HepG2 (cell line): Measurements from ENCODE around the gene SPX. TPM values are rescaled to one million over a fixed set of nuclear protein-coding genes. Genes with fewer than 3 reads are reported as not detected.

Experiments
- AHR ChIP-seq: IDR thresholded peaks from 2 replicates; pipeline ENCODE4 v1.6.1; 2018; ENCODE audit warnings: missing genetic modification reagents, missing compliant biosample characterization
- BRCA1 ChIP-seq: sonication (generic); formaldehyde crosslinking; IDR thresholded peaks from 2 replicates; pipeline ENCODE4 v1.4.0; 2020; ENCODE audit warnings: missing genetic modification reagents
- FOXJ3 ChIP-seq: sonication (generic); formaldehyde crosslinking; IDR thresholded peaks from 2 replicates; pipeline ENCODE4 v1.4.0; 2020; ENCODE audit warnings: missing genetic modification reagents, mild to moderate bottlenecking, borderline replicate concordance
- KDM6A ChIP-seq: IDR thresholded peaks from 2 replicates; pipeline ENCODE4 v1.6.1; 2016; ENCODE audit warnings: low read depth
- KLF12 ChIP-seq: sonication (generic); formaldehyde crosslinking; IDR thresholded peaks from 2 replicates; pipeline ENCODE4 v1.4.0; 2020; ENCODE audit warnings: missing genetic modification reagents, borderline replicate concordance
- KLF6 ChIP-seq: IDR thresholded peaks from 2 replicates; pipeline ENCODE4 v1.8.0; 2016; ENCODE audit warnings: missing biosample characterization, missing genetic modification reagents
- MED1 ChIP-seq: sonication (generic); formaldehyde crosslinking; IDR thresholded peaks from 2 replicates; pipeline ENCODE4 v1.4.0; 2020; ENCODE audit warnings: missing genetic modification reagents
- MIXL1 ChIP-seq: IDR thresholded peaks from 2 replicates; pipeline ENCODE4 v1.6.1; 2016
- POLR2AphosphoS5 ChIP-seq: IDR thresholded peaks from 2 replicates; pipeline ENCODE4 v1.6.1; 2012; ENCODE audit warnings: low read depth, low read length
- PPARG ChIP-seq: conservative IDR thresholded peaks from 2 replicates; pipeline ENCODE4 v1.6.1; 2016; ENCODE audit warnings: missing biosample characterization, missing genetic modification reagents
- RBM22 ChIP-seq: fragments of 200-400 bp; formaldehyde crosslinking; optimal IDR thresholded peaks from 2 replicates; pipeline ENCODE3; 2017; ENCODE audit warnings: mild to moderate bottlenecking, low read length, moderate library complexity
- RFX5 ChIP-seq: IDR thresholded peaks from 2 replicates; pipeline ENCODE4 v1.6.1; 2011; ENCODE audit warnings: low read depth, low read length, improper control_type of control experiment
- RNF2 ChIP-seq: fragments of 450-650 bp; conservative IDR thresholded peaks from 2 replicates; pipeline ENCODE4 v1.6.1; 2016; ENCODE audit warnings: low read depth
- SATB2 ChIP-seq: sonication (generic); formaldehyde crosslinking; IDR thresholded peaks from 2 replicates; pipeline ENCODE4 v1.5.0; 2020; ENCODE audit warnings: missing genetic modification reagents
- SOX5 ChIP-seq: IDR thresholded peaks from 2 replicates; pipeline ENCODE4 v1.6.1; 2016; ENCODE audit warnings: borderline replicate concordance
- THAP11 ChIP-seq: IDR thresholded peaks from 2 replicates; pipeline ENCODE4 v1.6.1; 2016; ENCODE audit warnings: missing biosample characterization, missing genetic modification reagents
- THAP9 ChIP-seq: sonication (generic); formaldehyde crosslinking; IDR thresholded peaks from 2 replicates; pipeline ENCODE4; 2020; ENCODE audit warnings: missing genetic modification reagents, mild to moderate bottlenecking, borderline replicate concordance
- TSC22D2 ChIP-seq: sonication (generic); formaldehyde crosslinking; IDR thresholded peaks from 2 replicates; pipeline ENCODE4 v1.5.1; 2020; ENCODE audit warnings: missing genetic modification reagents, mild to moderate bottlenecking, borderline replicate concordance
- ZBTB1 ChIP-seq: sonication (generic); formaldehyde crosslinking; IDR thresholded peaks from 2 replicates; pipeline ENCODE4 v1.4.0; 2020; ENCODE audit warnings: missing genetic modification reagents, borderline replicate concordance
- ZBTB38 ChIP-seq: sonication (generic); formaldehyde crosslinking; IDR thresholded peaks from 2 replicates; pipeline ENCODE4 v1.5.1; 2020; ENCODE audit warnings: mild to moderate bottlenecking, missing genetic modification reagents
- ZFP36 ChIP-seq: fragments of 150-350 bp; IDR thresholded peaks from 2 replicates; pipeline ENCODE4 v1.6.1; 2018; ENCODE audit warnings: borderline replicate concordance, low read length, low read depth; ENCODE audit not compliant: partially characterized antibody
- ZNF121 ChIP-seq: sonication (generic); formaldehyde crosslinking; IDR thresholded peaks from 2 replicates; pipeline ENCODE4 v1.5.0; 2020; ENCODE audit warnings: mild to moderate bottlenecking, missing genetic modification reagents
- ZNF441 ChIP-seq: sonication (generic); formaldehyde crosslinking; IDR thresholded peaks from 2 replicates; pipeline ENCODE4 v1.7.0; 2021; ENCODE audit warnings: missing genetic modification reagents, borderline replicate concordance
- ZNF589 ChIP-seq: sonication (generic); formaldehyde crosslinking; conservative IDR thresholded peaks from 2 replicates; pipeline ENCODE4 v1.8.0; 2022; ENCODE audit warnings: mild to moderate bottlenecking, moderate library complexity, missing genetic modification reagents
- ZNF598 ChIP-seq: sonication (generic); formaldehyde crosslinking; IDR thresholded peaks from 2 replicates; pipeline ENCODE4 v1.5.1; 2020; ENCODE audit warnings: mild to moderate bottlenecking, missing genetic modification reagents, borderline replicate concordance
- polyA plus RNA-seq, 8 experiments: library from polyadenylated mRNA; depleted of rRNA in 3 of 8; stranded (reverse) in 7 of 8; unstranded in 1 of 8; fragments of >200 nt; fragmentation: Illumina TruSeq in 4 of 8; extraction: Trizol in 4 of 8; gene quantifications; 2 replicates each; pipeline versions ENCODE4 v1.2.1 to v1.2.3, GENCODE V29; 2011 to 2016; ENCODE audit warnings: low read depth in 4 of 8, missing spikeins in 1 of 8, mixed read lengths in 1 of 8; ENCODE audit not compliant: insufficient read depth in 1 of 8
- total RNA-seq, 5 experiments: library from RNA; depleted of rRNA; stranded (reverse); fragments of >200 nt; fragmentation: Illumina TruSeq; extraction: Trizol; gene quantifications; 2 replicates each; pipeline ENCODE4 v1.2.3, GENCODE V29; 2016; ENCODE audit warnings: low read depth in 1 of 5
- TF ChIP-seq, protein P1 (sequence below): sonication (generic); formaldehyde crosslinking; IDR thresholded peaks from 2 replicates; pipeline ENCODE4 v1.9.0; 2021; ENCODE audit warnings: missing genetic modification reagents, mild to moderate bottlenecking, borderline replicate concordance
- TF ChIP-seq, protein P2 (sequence below): sonication (generic); formaldehyde crosslinking; IDR thresholded peaks from 2 replicates; pipeline ENCODE4 v1.4.0; 2020; ENCODE audit warnings: missing genetic modification reagents, mild to moderate bottlenecking, borderline replicate concordance

The SPX gene
- total and polyA plus RNA-seq, 2 of the 13 experiments (the other 11 are each of a cell fraction or from before 2014, with no cell fraction given) = 0.07 to 0.16 TPM

- TF ChIP-seq THAP9 = peak; percentile 75; the same call in 1 of the 2 replicates
- no peak for TF ChIP-seq SATB2 (CRISPR knock-in tag)
- no peak; the same call in 1 of the 2 replicates for TF ChIP-seq MIXL1
- no peak for TF ChIP-seq KDM6A
- TF ChIP-seq KLF6 (CRISPR knock-in tag) = peak; percentile 88
- no peak for TF ChIP-seq ZBTB38 (CRISPR knock-in tag)
- no peak for TF ChIP-seq BRCA1
- peak; percentile 25; the same call in 1 of the 2 replicates for TF ChIP-seq MED1 (CRISPR knock-in tag)
- no peak for TF ChIP-seq ZNF589 (CRISPR knock-in tag)
- TF ChIP-seq, protein P1, sequence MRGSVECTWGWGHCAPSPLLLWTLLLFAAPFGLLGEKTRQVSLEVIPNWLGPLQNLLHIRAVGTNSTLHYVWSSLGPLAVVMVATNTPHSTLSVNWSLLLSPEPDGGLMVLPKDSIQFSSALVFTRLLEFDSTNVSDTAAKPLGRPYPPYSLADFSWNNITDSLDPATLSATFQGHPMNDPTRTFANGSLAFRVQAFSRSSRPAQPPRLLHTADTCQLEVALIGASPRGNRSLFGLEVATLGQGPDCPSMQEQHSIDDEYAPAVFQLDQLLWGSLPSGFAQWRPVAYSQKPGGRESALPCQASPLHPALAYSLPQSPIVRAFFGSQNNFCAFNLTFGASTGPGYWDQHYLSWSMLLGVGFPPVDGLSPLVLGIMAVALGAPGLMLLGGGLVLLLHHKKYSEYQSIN (CRISPR knock-in tag) = no peak
- TF ChIP-seq ZFP36 = no peak
- no peak for TF ChIP-seq ZBTB1 (CRISPR knock-in tag)
- peak; percentile 58; the same call in 1 of the 2 replicates for TF ChIP-seq RNF2
- TF ChIP-seq, protein P2, sequence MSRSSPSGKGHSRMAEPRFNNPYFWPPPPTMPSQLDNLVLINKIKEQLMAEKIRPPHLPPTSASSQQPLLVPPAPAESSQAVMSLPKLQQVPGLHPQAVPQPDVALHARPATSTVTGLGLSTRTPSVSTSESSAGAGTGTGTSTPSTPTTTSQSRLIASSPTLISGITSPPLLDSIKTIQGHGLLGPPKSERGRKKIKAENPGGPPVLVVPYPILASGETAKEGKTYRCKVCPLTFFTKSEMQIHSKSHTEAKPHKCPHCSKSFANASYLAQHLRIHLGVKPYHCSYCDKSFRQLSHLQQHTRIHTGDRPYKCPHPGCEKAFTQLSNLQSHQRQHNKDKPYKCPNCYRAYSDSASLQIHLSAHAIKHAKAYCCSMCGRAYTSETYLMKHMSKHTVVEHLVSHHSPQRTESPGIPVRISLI (CRISPR knock-in tag) = no peak
- TF ChIP-seq ZNF441 (CRISPR knock-in tag) = no peak
- no peak for TF ChIP-seq TSC22D2 (CRISPR knock-in tag)
- peak; percentile 50; the same call in 1 of the 2 replicates for TF ChIP-seq ZNF598 (CRISPR knock-in tag)
- TF ChIP-seq RBM22 = no peak
- peak; percentile 67; the same call in 1 of the 2 replicates for TF ChIP-seq KLF12 (CRISPR knock-in tag)
- TF ChIP-seq AHR (CRISPR knock-in tag) = peak; percentile 82; the same call in 1 of the 2 replicates
- TF ChIP-seq SOX5 (CRISPR knock-in tag) = no peak
- TF ChIP-seq RFX5 = peak; percentile 76; the same call in 1 of the 2 replicates
- peak; percentile 18; the same call in 1 of the 2 replicates for TF ChIP-seq FOXJ3 (CRISPR knock-in tag)
- peak; percentile 87 for TF ChIP-seq THAP11 (CRISPR knock-in tag)
- TF ChIP-seq PPARG (CRISPR knock-in tag) = no peak
- TF ChIP-seq ZNF121 (CRISPR knock-in tag) = no peak
- TF ChIP-seq POLR2AphosphoS5 = peak; percentile 64
These were observed 24.6 kb upstream of the SPX start, which contains the start of the genes GOLT1B and RECQL (continued) for GRCh38 chr12:21501258-21502163.
